Left colon (tissue), 2 donors: ENCODE results near the gene MYO15B. TPM values are rescaled to one million over a fixed set of nuclear protein-coding genes. Genes with fewer than 3 reads are reported as not detected.

Source experiments
- ATAC-seq: fragments of 200-7000 bp; cut with Tn5 transposase; one replicate; pipeline ENCODE4 v1.9.1; 2020; ENCODE audit warnings: mild to moderate bottlenecking, moderate library complexity
- DNase-seq, 2 donors: peaks; one replicate each; pipeline ENCODE4 v3.0.0-alpha.2; 2020
- intact Hi-C, 2 donors: fragments of 100-400 bp; cut with DNase I in 1 of 2; cut with micrococcal nuclease in 1 of 2; formaldehyde crosslinking; loops; one replicate each; pipeline versions ENCODE4 v1.11.2 to v1.14.0; 2022; cut with DNase I, micrococcal nuclease
- total RNA-seq, 2 donors: library from RNA; stranded (reverse); fragmentation: NEBNext Ultra II Directional; extraction: Animal tissue kit (Norgen Biotek cat#: 25700); gene quantifications; one replicate each; pipeline ENCODE4 v1.2.1, GENCODE V29; 2021
- donor health status: DM: no; HTN: no; CAD: no.
- donor health status: DM: yes; HTN: yes; CAD: no.

Gene MYO15B
- total RNA-seq, 2 donors from 2014 or later: 575 to 676 TPM

- DNase-seq: peak; percentile 83 to 90
- ATAC-seq: peak; percentile 74
- intact Hi-C loops: no loop called here
Measured at GRCh38 chr17:75557075-75557851, 30.3 kb upstream of the MYO15B start.

- intact Hi-C loops: no loop called here
- DNase-seq (no peak), ATAC-seq (peak; percentile 2)
Measured at GRCh38 chr17:75557852-75558665, 29.5 kb upstream of the MYO15B start.

GRCh38 chr17:75558666-75559530 lies 28.7 kb upstream of the MYO15B start:
- no peak for ATAC-seq

GRCh38 chr17:75559958-75560533 lies 27.6 kb upstream of the MYO15B start:
- no peak for DNase-seq
- ATAC-seq: peak; percentile 1
- intact Hi-C loops: no loop called here

More at GRCh38 chr17:75558666-75559530, 28.7 kb upstream of the MYO15B start:
- no peak for DNase-seq
- intact Hi-C loops: no loop called here

- DNase-seq: no peak
- intact Hi-C loops: no loop called here
- ATAC-seq: no peak
Measured at GRCh38 chr17:75561927-75562603, 25.5 kb upstream of the MYO15B start.

- no peak for DNase-seq
- intact Hi-C loops: no loop called here
- ATAC-seq: no peak
Measured at GRCh38 chr17:75563063-75563758, 24.4 kb upstream of the MYO15B start.

GRCh38 chr17:75564195-75564594 lies 23.4 kb upstream of the MYO15B start:
- ATAC-seq: no peak
- no peak for DNase-seq
- intact Hi-C loops: no loop called here

GRCh38 chr17:75565066-75565465 lies 22.5 kb upstream of the MYO15B start:
- intact Hi-C loops: no loop called here
- ATAC-seq: peak; percentile 3

GRCh38 chr17:75565618-75566017 lies 22.0 kb upstream of the MYO15B start:
- no peak for DNase-seq
- intact Hi-C loops: no loop called here
- ATAC-seq: no peak

More at GRCh38 chr17:75565066-75565465, 22.5 kb upstream of the MYO15B start:
- DNase-seq: no peak

GRCh38 chr17:75566416-75566815 lies 21.2 kb upstream of the MYO15B start:
- intact Hi-C loops: no loop called here
- ATAC-seq: no peak

GRCh38 chr17:75566834-75567233 lies 20.8 kb upstream of the MYO15B start:
- intact Hi-C loops: no loop called here
- DNase-seq (no peak), ATAC-seq (no peak)

More at GRCh38 chr17:75566416-75566815, 21.2 kb upstream of the MYO15B start:
- DNase-seq: no peak

GRCh38 chr17:75568412-75569255 lies 19.0 kb upstream of the MYO15B start:
- ATAC-seq (no peak), DNase-seq (no peak)
- intact Hi-C loops: no loop called here

- ATAC-seq: no peak
- DNase-seq: no peak
- intact Hi-C loops: no loop called here
Measured at GRCh38 chr17:75570034-75570676, 17.4 kb upstream of the MYO15B start.

- ATAC-seq (no peak), DNase-seq (no peak)
- intact Hi-C loops: no loop called here
Measured at GRCh38 chr17:75570772-75571171, 16.8 kb upstream of the MYO15B start.

GRCh38 chr17:75571197-75571884 lies 16.3 kb upstream of the MYO15B start:
- intact Hi-C loops: no loop called here
- DNase-seq (peak in 1 of 2 donors; percentile 74), ATAC-seq (peak; percentile 14)

GRCh38 chr17:75571885-75572215 lies 15.8 kb upstream of the MYO15B start:
- intact Hi-C loops: no loop called here
- DNase-seq (no peak), ATAC-seq (no peak)
